Measurements from ENCODE around the gene NEGR1.

- TF ChIP-seq, protein P1, sequence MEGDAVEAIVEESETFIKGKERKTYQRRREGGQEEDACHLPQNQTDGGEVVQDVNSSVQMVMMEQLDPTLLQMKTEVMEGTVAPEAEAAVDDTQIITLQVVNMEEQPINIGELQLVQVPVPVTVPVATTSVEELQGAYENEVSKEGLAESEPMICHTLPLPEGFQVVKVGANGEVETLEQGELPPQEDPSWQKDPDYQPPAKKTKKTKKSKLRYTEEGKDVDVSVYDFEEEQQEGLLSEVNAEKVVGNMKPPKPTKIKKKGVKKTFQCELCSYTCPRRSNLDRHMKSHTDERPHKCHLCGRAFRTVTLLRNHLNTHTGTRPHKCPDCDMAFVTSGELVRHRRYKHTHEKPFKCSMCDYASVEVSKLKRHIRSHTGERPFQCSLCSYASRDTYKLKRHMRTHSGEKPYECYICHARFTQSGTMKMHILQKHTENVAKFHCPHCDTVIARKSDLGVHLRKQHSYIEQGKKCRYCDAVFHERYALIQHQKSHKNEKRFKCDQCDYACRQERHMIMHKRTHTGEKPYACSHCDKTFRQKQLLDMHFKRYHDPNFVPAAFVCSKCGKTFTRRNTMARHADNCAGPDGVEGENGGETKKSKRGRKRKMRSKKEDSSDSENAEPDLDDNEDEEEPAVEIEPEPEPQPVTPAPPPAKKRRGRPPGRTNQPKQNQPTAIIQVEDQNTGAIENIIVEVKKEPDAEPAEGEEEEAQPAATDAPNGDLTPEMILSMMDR (conservative IDR thresholded peaks at IDR 0.05; ENCODE audit: low read depth in 2 of 2): no peak
- TF ChIP-seq ZNF331 (CRISPR knock-in tag; IDR thresholded peaks at IDR 0.05; ENCODE audit: low read depth) (no peak), POLR2AphosphoS5 (IDR thresholded peaks at IDR 0.05; ENCODE audit: low read depth) (no peak)
Measured at GRCh38 chr1:72140222-72140621, 142.1 kb downstream of the NEGR1 start.

Data from GM23338 (cell line).